Liver (tissue), 9 donors: Measurements from ENCODE around the gene SLC2A4. TPM values are rescaled to one million over a fixed set of nuclear protein-coding genes. Genes with fewer than 3 reads are reported as not detected.

ENCODE experiments used
- DNase-seq: peaks from one replicate; pipeline ENCODE4 v3.0.0-alpha.2; 2017; ENCODE audit warnings: low spot score
- H3K27ac ChIP-seq, 2 donors: one replicate each; pipeline ENCODE4 v1.7.0; 2013; ENCODE audit warnings: inconsistent platforms in 2 of 2, low read length in 2 of 2, control low read depth in 1 of 2, low read depth in 1 of 2, mild to moderate bottlenecking in 1 of 2
- H3K27me3 ChIP-seq, 4 donors: one replicate each; pipeline versions ENCODE4 v1.6.1 to v1.7.0; 2013; ENCODE audit warnings: low read length in 3 of 4, inconsistent platforms in 1 of 4, mild to moderate bottlenecking in 1 of 4, moderate library complexity in 1 of 4; ENCODE audit not compliant: control insufficient read depth in 4 of 4, insufficient read depth in 4 of 4
- H3K36me3 ChIP-seq, 4 donors: one replicate each; pipeline versions ENCODE4 v1.6.1 to v1.7.0; 2013; ENCODE audit warnings: low read length in 3 of 4, mild to moderate bottlenecking in 3 of 4, low read depth in 1 of 4, moderate library complexity in 1 of 4; ENCODE audit not compliant: control insufficient read depth in 4 of 4, insufficient read depth in 3 of 4
- H3K4me1 ChIP-seq, 4 donors: one replicate each; pipeline versions ENCODE4 v1.6.1 to v1.7.0; 2013; ENCODE audit warnings: low read length in 3 of 4, mild to moderate bottlenecking in 3 of 4, moderate library complexity in 1 of 4; ENCODE audit not compliant: control insufficient read depth in 4 of 4, insufficient read depth in 4 of 4
- H3K4me3 ChIP-seq, 3 donors: one replicate each; pipeline versions ENCODE4 v1.6.1 to v1.7.0; 2013; ENCODE audit warnings: low read length in 3 of 3, control low read depth in 1 of 3, low read depth in 1 of 3, mild to moderate bottlenecking in 1 of 3
- H3K9ac ChIP-seq, 2 donors: one replicate each; pipeline ENCODE4 v1.7.0; 2013; ENCODE audit warnings: low read length in 2 of 2, mild to moderate bottlenecking in 2 of 2, moderate library complexity in 2 of 2, control low read depth in 1 of 2, low read depth in 1 of 2
- H3K9me3 ChIP-seq, 4 donors: one replicate each; pipeline versions ENCODE4 v1.6.1 to v1.7.0; 2013; ENCODE audit warnings: low read length in 3 of 4; ENCODE audit not compliant: control insufficient read depth in 4 of 4
- ATF3 ChIP-seq: IDR thresholded peaks from 2 replicates; pipeline ENCODE4 v1.6.1; 2016; ENCODE audit warnings: antibody characterized with exemption
- CTCF ChIP-seq: fragments of 150-350 bp; IDR thresholded peaks from 2 replicates; pipeline ENCODE4 v1.5.1; 2017; ENCODE audit warnings: improper control_type of control experiment, low read depth, low read length; ENCODE audit not compliant: missing input control
- EGR1 ChIP-seq, 2 donors: IDR thresholded peaks; 2 replicates each; pipeline ENCODE4 v1.6.1; 2016 to 2018; ENCODE audit warnings: antibody characterized with exemption in 2 of 2, low read depth in 2 of 2
- FOXA1 ChIP-seq: IDR thresholded peaks from 2 replicates; pipeline ENCODE4 v1.6.1; 2016; ENCODE audit warnings: antibody characterized with exemption
- FOXA2 ChIP-seq: IDR thresholded peaks from 2 replicates; pipeline ENCODE4 v1.6.1; 2016; ENCODE audit warnings: antibody characterized with exemption
- GABPA ChIP-seq, 2 donors: IDR thresholded peaks in 1 of 2; conservative IDR thresholded peaks in 1 of 2; 2 replicates each; pipeline ENCODE4 v1.6.1; 2016; ENCODE audit warnings: antibody characterized with exemption in 2 of 2, mild to moderate bottlenecking in 1 of 2, moderate library complexity in 1 of 2
- HNF4A ChIP-seq, 2 donors: conservative IDR thresholded peaks; 2 replicates each; pipeline ENCODE4 v1.6.1; 2016; ENCODE audit warnings: antibody characterized with exemption in 2 of 2, mild to moderate bottlenecking in 2 of 2
- HNF4G ChIP-seq: IDR thresholded peaks from 2 replicates; pipeline ENCODE4 v1.6.1; 2016; ENCODE audit warnings: antibody characterized with exemption
- JUND ChIP-seq, 2 donors: IDR thresholded peaks; 2 replicates each; pipeline ENCODE4 v1.6.1; 2016; ENCODE audit warnings: antibody characterized with exemption in 2 of 2
- NR2F2 ChIP-seq: IDR thresholded peaks from 2 replicates; pipeline ENCODE4 v1.6.1; 2016; ENCODE audit warnings: antibody characterized with exemption
- RAD21 ChIP-seq, 2 donors: IDR thresholded peaks; 2 replicates each; pipeline ENCODE4 v1.6.1; 2016; ENCODE audit warnings: antibody characterized with exemption in 2 of 2, mild to moderate bottlenecking in 2 of 2
- REST ChIP-seq: IDR thresholded peaks from 2 replicates; pipeline ENCODE4 v1.6.1; 2016; ENCODE audit warnings: antibody characterized with exemption, mild to moderate bottlenecking
- RXRA ChIP-seq, 2 donors: IDR thresholded peaks; 2 replicates each; pipeline ENCODE4 v1.6.1; 2017 to 2018; ENCODE audit warnings: antibody characterized with exemption in 2 of 2, mild to moderate bottlenecking in 1 of 2
- SP1 ChIP-seq: IDR thresholded peaks from 2 replicates; pipeline ENCODE4 v1.6.1; 2018; ENCODE audit warnings: antibody characterized with exemption, mild to moderate bottlenecking
- TAF1 ChIP-seq: conservative IDR thresholded peaks from 2 replicates; pipeline ENCODE4 v1.6.1; 2016; ENCODE audit warnings: antibody characterized with exemption, mild to moderate bottlenecking
- YY1 ChIP-seq: IDR thresholded peaks from 2 replicates; pipeline ENCODE4 v1.6.1; 2016; ENCODE audit warnings: antibody characterized with exemption, mild to moderate bottlenecking
- ZBTB33 ChIP-seq: IDR thresholded peaks from 2 replicates; pipeline ENCODE4 v1.6.1; 2016; ENCODE audit warnings: antibody characterized with exemption
- WGBS: extraction: QIAGEN DNeasy Blood & Tissue Kit; methylation state at CpG from one replicate; pipeline ENCODE4 v1.1.7; 2013; 5-methylcytosine and 5-hydroxymethylcytosine counted together
- polyA plus RNA-seq, 2 donors: library from polyadenylated mRNA; stranded (reverse) in 1 of 2; unstranded in 1 of 2; fragments of 200-250 nt in 1 of 2; fragments of >200 nt in 1 of 2; fragmentation: Nextera tagmentation in 1 of 2; extraction: Ambion mirVana in 1 of 2; gene quantifications; one replicate each; pipeline versions ENCODE4 v1.2.1 to v1.2.3, GENCODE V29; 2013 to 2015
- total RNA-seq, 2 donors: library from RNA; depleted of rRNA; stranded (reverse); fragments of >200 nt; gene quantifications; one replicate each; pipeline ENCODE4 v1.2.3, GENCODE V29; 2014
- donor health status: healthy.
- donor health status: healthy.
- donor health status: healthy.
- donor health status: healthy.
- donor health status: healthy.

SLC2A4 gene
- total and polyA plus RNA-seq, 4 donors, result 0.42 to 10.6 (median 1.6) TPM

- Histone ChIP-seq H3K4me1 (peaks cover 7 to 46% (median 28%) of the 10 kb centered on the region in 4 donors), H3K9me3 (no peaks in the 10 kb centered on the region), H3K36me3 (peaks cover 20 to 56% (median 44%) of the 10 kb centered on the region in 4 donors), H3K27ac (peak within 1 kb of the TSS; percentile 78 to 84), H3K4me3 (peak within 1 kb of the TSS; percentile 66 to 88 (median 76)), H3K27me3 (no peaks in the 10 kb centered on the region), H3K9ac (peak within 1 kb of the TSS; percentile 21 to 68)
- peak; percentile 72 for TF ChIP-seq YY1
- TF ChIP-seq FOXA2, result no peak
- TF ChIP-seq NR2F2, result no peak
- peak; percentile 97 for TF ChIP-seq REST
- TF ChIP-seq GABPA (IDR thresholded peaks at IDR 0.05 in 1 of 2, conservative IDR thresholded peaks at IDR 0.05 in 1 of 2), result peak; percentile 87 to 96
- no peak for TF ChIP-seq HNF4G
- no peak for TF ChIP-seq HNF4A (conservative IDR thresholded peaks at IDR 0.05)
- TF ChIP-seq FOXA1, result no peak
- TF ChIP-seq EGR1 (IDR thresholded peaks at IDR 0.05; ENCODE audit: low read depth in 2 of 2), result peak in 1 of 2 donors; percentile 42
- TF ChIP-seq JUND (IDR thresholded peaks at IDR 0.05), result no peak
- WGBS, result under 1% methylated on average over 95 of the region's 95 CpGs
- DNase-seq, result peak; percentile 94
Observed at GRCh38 chr17:7314719-7315569, 33.4 kb downstream of the SLC2A4 start, which contains the start of gene GPS2. Gene GPS2, minus strand, starts transcription at chr17:7315360. Its CDS starts 308 bp downstream, at chr17:7315052.

- Histone ChIP-seq H3K27me3 (no peaks in the 10 kb centered on the region), H3K27ac (peak overlapping the region; percentile 78 to 84), H3K9me3 (no peaks in the 10 kb centered on the region), H3K4me1 (peaks cover 7 to 40% (median 25%) of the 10 kb centered on the region in 4 donors), H3K4me3 (peak overlapping the region; percentile 66 to 88 (median 76)), H3K36me3 (peaks cover 17 to 52% (median 39%) of the 10 kb centered on the region in 4 donors), H3K9ac (peak overlapping the region; percentile 21 to 68)
- WGBS, result 41% methylated on average over 30 of the region's 30 CpGs
- no peak for TF ChIP-seq RXRA (IDR thresholded peaks at IDR 0.05)
- no peak for TF ChIP-seq GABPA (IDR thresholded peaks at IDR 0.05 in 1 of 2, conservative IDR thresholded peaks at IDR 0.05 in 1 of 2)
- no peak for TF ChIP-seq REST
- no peak for TF ChIP-seq FOXA1
- TF ChIP-seq ATF3, result no peak
- TF ChIP-seq SP1, result no peak
- TF ChIP-seq CTCF, result no peak
- no peak for TF ChIP-seq TAF1
- TF ChIP-seq RAD21 (IDR thresholded peaks at IDR 0.05), result no peak
- TF ChIP-seq HNF4A (conservative IDR thresholded peaks at IDR 0.05), result no peak
- TF ChIP-seq JUND (IDR thresholded peaks at IDR 0.05), result no peak
- TF ChIP-seq FOXA2, result no peak
- TF ChIP-seq EGR1 (IDR thresholded peaks at IDR 0.05; ENCODE audit: low read depth in 2 of 2), result no peak
- no peak for TF ChIP-seq NR2F2
- TF ChIP-seq YY1, result no peak
- no peak for TF ChIP-seq ZBTB33
- DNase-seq, result no peak
Observed at GRCh38 chr17:7315570-7316235, 34.2 kb downstream of the SLC2A4 start.
